ENCODE results near the gene TRPM3.
"Not testable (repeated sequence)": the region's sequence is repeated elsewhere in the genome, so short reads cannot be mapped to it uniquely, and the experiment has no call there.

TRPM3 gene

GRCh38 chr9:70672161-70672649 lies 449.2 kb downstream of the TRPM3 start:
- Mint-ChIP-seq H3K4me1 (no peaks in the 10 kb centered on the region), H3K9me3 (no peaks in the 10 kb centered on the region), H3K4me3 (no peak overlapping the region), H3K36me3 (ENCODE audit: low read depth) (no peaks in the 10 kb centered on the region), H3K27ac (no peak overlapping the region), H3K27me3 (ENCODE audit: low read depth, poor library complexity) (no peaks in the 10 kb centered on the region)
- TF ChIP-seq CTCF (IDR thresholded peaks at IDR 0.05) = no peak
- no peak for DNase-seq

- no peak for TF ChIP-seq CTCF (IDR thresholded peaks at IDR 0.05)
- Mint-ChIP-seq H3K4me1 (no peaks in the 10 kb centered on the region), H3K27me3 (ENCODE audit: low read depth, poor library complexity) (no peaks in the 10 kb centered on the region), H3K36me3 (ENCODE audit: low read depth) (no peaks in the 10 kb centered on the region), H3K9me3 (no peaks in the 10 kb centered on the region), H3K27ac (no peak overlapping the region), H3K4me3 (no peak overlapping the region)
- DNase-seq = no peak
Observed at GRCh38 chr9:70668751-70669150, 452.7 kb downstream of the TRPM3 start.

- no peak overlapping the region for H3K4me3 Mint-ChIP-seq
- peaks cover 3% of the 10 kb centered on the region for H3K36me3 Mint-ChIP-seq (ENCODE audit: low read depth)
- TF ChIP-seq CTCF (IDR thresholded peaks at IDR 0.05) = no peak
- H3K9me3 Mint-ChIP-seq = peaks cover 48% of the 10 kb centered on the region
- no peak overlapping the region for H3K27ac Mint-ChIP-seq
- DNase-seq = no peak
- H3K4me1 Mint-ChIP-seq = peaks cover 7% of the 10 kb centered on the region
- peaks cover 5% of the 10 kb centered on the region for H3K27me3 Mint-ChIP-seq (ENCODE audit: low read depth, poor library complexity)
Observed at GRCh38 chr9:70658765-70659164, 462.7 kb downstream of the TRPM3 start.

GRCh38 chr9:70656281-70656680 lies 465.1 kb downstream of the TRPM3 start:
- TF ChIP-seq CTCF (IDR thresholded peaks at IDR 0.05) = no peak
- Mint-ChIP-seq H3K27ac (no peak overlapping the region), H3K27me3 (ENCODE audit: low read depth, poor library complexity) (peaks cover 5% of the 10 kb centered on the region), H3K4me1 (peaks cover 9% of the 10 kb centered on the region), H3K9me3 (peaks cover 44% of the 10 kb centered on the region), H3K36me3 (ENCODE audit: low read depth) (peaks cover 3% of the 10 kb centered on the region), H3K4me3 (no peak overlapping the region)
- DNase-seq = no peak

- Mint-ChIP-seq H3K27ac (peak overlapping the region; percentile 49), H3K4me1 (peaks cover 9% of the 10 kb centered on the region), H3K9me3 (peaks cover 41% of the 10 kb centered on the region), H3K27me3 (ENCODE audit: low read depth, poor library complexity) (peaks cover 5% of the 10 kb centered on the region), H3K4me3 (no peak overlapping the region), H3K36me3 (ENCODE audit: low read depth) (peaks cover 3% of the 10 kb centered on the region)
- TF ChIP-seq CTCF (IDR thresholded peaks at IDR 0.05) = no peak
- no peak for DNase-seq
Observed at GRCh38 chr9:70654144-70654543, 467.3 kb downstream of the TRPM3 start.

GRCh38 chr9:70644627-70645026 lies 476.8 kb downstream of the TRPM3 start:
- H3K27me3 Mint-ChIP-seq (ENCODE audit: low read depth, poor library complexity); H3K4me1 Mint-ChIP-seq; H3K27ac Mint-ChIP-seq; H3K36me3 Mint-ChIP-seq (ENCODE audit: low read depth); DNase-seq; H3K4me3 Mint-ChIP-seq: not testable (repeated sequence)
- H3K9me3 Mint-ChIP-seq = peaks cover 29% of the 10 kb centered on the region

Data from nephron progenitor cell (in vitro differentiated cells).